Measurements from ENCODE around the gene BORCS6. TPM values are rescaled to one million over a fixed set of nuclear protein-coding genes. Genes with fewer than 3 reads are reported as not detected.
A peak's percentile ranks its signal among the peaks of the same experiment; 100 is the strongest.

BORCS6 gene
- total and polyA plus RNA-seq, 9 of the 15 experiments (the other 6 are each of a cell fraction or from before 2014, with no cell fraction given) = 0.01 to 7.4 (median 2.3) TPM

DNA sequence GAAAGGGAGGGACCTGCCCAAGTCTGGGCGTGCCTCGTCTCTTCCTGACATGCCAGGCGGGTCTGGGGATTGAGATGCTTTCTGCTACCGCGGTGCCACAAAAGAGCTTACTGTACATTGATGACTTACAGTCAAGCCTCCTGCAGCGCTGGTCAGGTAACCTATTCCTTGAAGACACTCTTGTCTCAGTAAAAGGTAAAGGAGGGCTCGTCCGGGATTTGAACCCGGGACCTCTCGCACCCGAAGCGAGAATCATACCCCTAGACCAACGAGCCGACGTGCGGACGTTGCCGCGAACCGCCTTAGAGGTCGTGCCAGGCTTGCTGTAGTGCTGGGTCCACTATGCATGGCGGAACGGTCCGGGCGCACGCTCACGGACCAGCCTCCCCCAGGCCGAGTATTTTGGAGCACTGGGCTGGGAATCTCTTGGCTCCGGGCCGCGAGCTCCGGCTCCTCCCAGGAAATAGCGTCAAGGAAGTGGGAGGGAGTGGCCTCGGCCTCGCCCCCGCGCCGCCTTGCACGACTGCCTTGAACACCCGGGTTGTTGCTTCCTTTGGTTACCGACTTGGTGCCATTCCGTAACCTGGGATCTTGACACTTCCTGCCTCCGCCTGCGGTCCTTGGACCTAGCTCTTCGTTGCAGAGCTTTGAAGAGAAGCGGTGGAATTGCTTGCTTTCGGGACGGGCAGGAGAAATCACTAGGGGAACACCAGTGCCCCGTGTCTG is 32.8 kb upstream of the BORCS6 start (continued):
- TF ChIP-seq GTF3C2 (IDR thresholded peaks at IDR 0.05; ENCODE audit: borderline replicate concordance, extremely low read depth, insufficient read length) (peak; percentile 85), ATF1 (CRISPR knock-in tag; IDR thresholded peaks at IDR 0.05) (no peak), ATF1 (tag; IDR thresholded peaks at IDR 0.05) (peak; percentile 65), PML (IDR thresholded peaks at IDR 0.05; ENCODE audit: low read length) (0 out of 2 replicates have a peak, but pooled peaks have one; percentile 20), ZNF263 (CRISPR knock-in tag; IDR thresholded peaks at IDR 0.05; ENCODE audit: borderline replicate concordance) (0 out of 2 replicates have a peak, but pooled peaks have one; percentile 31), RHOXF2B (CRISPR knock-in tag; conservative IDR thresholded peaks at IDR 0.05) (no peak), POU5F1 (IDR thresholded peaks at IDR 0.05; ENCODE audit: borderline replicate concordance, low read depth, low read length, partially characterized antibody) (no peak), PATZ1 (CRISPR knock-in tag; IDR thresholded peaks at IDR 0.05; ENCODE audit: borderline replicate concordance) (0 out of 2 replicates have a peak, but pooled peaks have one; percentile 47), YY1 (IDR thresholded peaks at IDR 0.05; ENCODE audit: borderline replicate concordance in 1 of 3, control insufficient read depth in 1 of 3, extremely low read depth in 1 of 3, insufficient read depth in 3 of 3, insufficient read length in 1 of 3, insufficient replicate concordance in 2 of 3, low read depth in 1 of 3, low read length in 2 of 3) (peak; percentile 40 to 72 (median 51)), C11orf30 (IDR thresholded peaks at IDR 0.05; ENCODE audit: low read depth) (peak; percentile 28), TEAD4 (IDR thresholded peaks at IDR 0.05; ENCODE audit: low read length) (peak; percentile 72), TEAD4 (CRISPR knock-in tag; IDR thresholded peaks at IDR 0.05; ENCODE audit: borderline replicate concordance) (no peak), NCOA4 (IDR thresholded peaks at IDR 0.05; ENCODE audit: partially characterized antibody) (no peak), POLR2A (conservative IDR thresholded peaks at IDR 0.05) (peak; percentile 85), NCOA2 (IDR thresholded peaks at IDR 0.05; ENCODE audit: partially characterized antibody in 2 of 2) (no peak), FIP1L1 (IDR thresholded peaks at IDR 0.05; ENCODE audit: low read depth, low read length, poor library complexity, severe bottlenecking) (peak; percentile 44), ZZZ3 (IDR thresholded peaks at IDR 0.05) (no peak)
- TF ChIP-seq, protein P1, sequence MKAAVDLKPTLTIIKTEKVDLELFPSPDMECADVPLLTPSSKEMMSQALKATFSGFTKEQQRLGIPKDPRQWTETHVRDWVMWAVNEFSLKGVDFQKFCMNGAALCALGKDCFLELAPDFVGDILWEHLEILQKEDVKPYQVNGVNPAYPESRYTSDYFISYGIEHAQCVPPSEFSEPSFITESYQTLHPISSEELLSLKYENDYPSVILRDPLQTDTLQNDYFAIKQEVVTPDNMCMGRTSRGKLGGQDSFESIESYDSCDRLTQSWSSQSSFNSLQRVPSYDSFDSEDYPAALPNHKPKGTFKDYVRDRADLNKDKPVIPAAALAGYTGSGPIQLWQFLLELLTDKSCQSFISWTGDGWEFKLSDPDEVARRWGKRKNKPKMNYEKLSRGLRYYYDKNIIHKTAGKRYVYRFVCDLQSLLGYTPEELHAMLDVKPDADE (conservative IDR thresholded peaks at IDR 0.05; ENCODE audit: control insufficient read depth, low read depth, low read length) = peak; percentile 83
- TF ChIP-seq, protein P2, sequence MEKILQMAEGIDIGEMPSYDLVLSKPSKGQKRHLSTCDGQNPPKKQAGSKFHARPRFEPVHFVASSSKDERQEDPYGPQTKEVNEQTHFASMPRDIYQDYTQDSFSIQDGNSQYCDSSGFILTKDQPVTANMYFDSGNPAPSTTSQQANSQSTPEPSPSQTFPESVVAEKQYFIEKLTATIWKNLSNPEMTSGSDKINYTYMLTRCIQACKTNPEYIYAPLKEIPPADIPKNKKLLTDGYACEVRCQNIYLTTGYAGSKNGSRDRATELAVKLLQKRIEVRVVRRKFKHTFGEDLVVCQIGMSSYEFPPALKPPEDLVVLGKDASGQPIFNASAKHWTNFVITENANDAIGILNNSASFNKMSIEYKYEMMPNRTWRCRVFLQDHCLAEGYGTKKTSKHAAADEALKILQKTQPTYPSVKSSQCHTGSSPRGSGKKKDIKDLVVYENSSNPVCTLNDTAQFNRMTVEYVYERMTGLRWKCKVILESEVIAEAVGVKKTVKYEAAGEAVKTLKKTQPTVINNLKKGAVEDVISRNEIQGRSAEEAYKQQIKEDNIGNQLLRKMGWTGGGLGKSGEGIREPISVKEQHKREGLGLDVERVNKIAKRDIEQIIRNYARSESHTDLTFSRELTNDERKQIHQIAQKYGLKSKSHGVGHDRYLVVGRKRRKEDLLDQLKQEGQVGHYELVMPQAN (IDR thresholded peaks at IDR 0.05; ENCODE audit: borderline replicate concordance) = peak; percentile 60; the same call in 1 of the 2 replicates
